OCI-LY3 (cell line): Measurements from ENCODE around the gene AHR.

Experiments used
- H2AFZ ChIP-seq: fragments of 200-600, 300-600 bp; shearing (Covaris generic); 2 replicates; pipeline ENCODE4 v1.6.0; 2014; ENCODE audit warnings: antibody characterized with exemption, low read depth, low read length
- H3K27ac ChIP-seq: fragments of 200-600, 300-600 bp; sonication (generic); 2 replicates; pipeline ENCODE4 v1.5.1; 2014; ENCODE audit warnings: mild to moderate bottlenecking, low read length, moderate library complexity, mixed read lengths
- H3K27me3 ChIP-seq: fragments of 200-600, 300-600 bp; sonication (generic); 2 replicates; pipeline ENCODE4 v1.6.1; 2014; ENCODE audit warnings: low read depth, low read length, mixed read lengths
- H3K36me3 ChIP-seq: fragments of 200-600, 300-600 bp; sonication (generic); replicated peaks from 2 replicates; pipeline ENCODE3; 2014; ENCODE audit warnings: low read depth, low read length, mixed read lengths
- H3K4me1 ChIP-seq: fragments of 300-600, 200-600 bp; sonication (generic); 2 replicates; pipeline ENCODE4 v1.6.1; 2014; ENCODE audit warnings: low read length, mixed read lengths
- H3K4me2 ChIP-seq: fragments of 200-600, 300-600 bp; sonication (generic); 2 replicates; pipeline ENCODE4 v1.6.1; 2014; ENCODE audit warnings: low read length, mixed read lengths
- H3K4me3 ChIP-seq: fragments of 300-600, 200-600 bp; sonication (generic); 2 replicates; pipeline ENCODE4 v1.5.1; 2014; ENCODE audit warnings: antibody characterized with exemption, mild to moderate bottlenecking, low read length, moderate library complexity
- H3K79me2 ChIP-seq: fragments of 300-600, 200-600 bp; shearing (Covaris generic); 2 replicates; pipeline ENCODE4 v1.6.1; 2014; ENCODE audit warnings: mild to moderate bottlenecking, low read length, mixed read lengths
- H3K9ac ChIP-seq: fragments of 300-600, 200-600 bp; shearing (Covaris generic); 2 replicates; pipeline ENCODE4 v1.6.0; 2014; ENCODE audit warnings: mild to moderate bottlenecking, low read length, moderate library complexity
- H3K9me3 ChIP-seq: fragments of 200-600, 300-600 bp; shearing (Covaris generic); 2 replicates; pipeline ENCODE4 v1.6.1; 2014; ENCODE audit warnings: low read length, mixed read lengths; ENCODE audit not compliant: insufficient read depth
- H4K20me1 ChIP-seq: fragments of 200-600, 300-600 bp; sonication (generic); 2 replicates; pipeline ENCODE4 v1.6.1; 2016; ENCODE audit warnings: low read length, mixed read lengths; ENCODE audit not compliant: insufficient read depth
- CTCF ChIP-seq: fragments of 200-600, 300-600 bp; sonication (generic); IDR thresholded peaks from 2 replicates; pipeline ENCODE4 v1.5.1; 2014; ENCODE audit warnings: antibody characterized with exemption, low read length, low read depth
- EZH2phosphoT487 ChIP-seq: fragments of 200-600 bp; shearing (Covaris generic); IDR thresholded peaks from 2 replicates; pipeline ENCODE4 v1.6.1; 2018; ENCODE audit warnings: antibody characterized with exemption, mixed run types, low read depth

AHR gene

DNA sequence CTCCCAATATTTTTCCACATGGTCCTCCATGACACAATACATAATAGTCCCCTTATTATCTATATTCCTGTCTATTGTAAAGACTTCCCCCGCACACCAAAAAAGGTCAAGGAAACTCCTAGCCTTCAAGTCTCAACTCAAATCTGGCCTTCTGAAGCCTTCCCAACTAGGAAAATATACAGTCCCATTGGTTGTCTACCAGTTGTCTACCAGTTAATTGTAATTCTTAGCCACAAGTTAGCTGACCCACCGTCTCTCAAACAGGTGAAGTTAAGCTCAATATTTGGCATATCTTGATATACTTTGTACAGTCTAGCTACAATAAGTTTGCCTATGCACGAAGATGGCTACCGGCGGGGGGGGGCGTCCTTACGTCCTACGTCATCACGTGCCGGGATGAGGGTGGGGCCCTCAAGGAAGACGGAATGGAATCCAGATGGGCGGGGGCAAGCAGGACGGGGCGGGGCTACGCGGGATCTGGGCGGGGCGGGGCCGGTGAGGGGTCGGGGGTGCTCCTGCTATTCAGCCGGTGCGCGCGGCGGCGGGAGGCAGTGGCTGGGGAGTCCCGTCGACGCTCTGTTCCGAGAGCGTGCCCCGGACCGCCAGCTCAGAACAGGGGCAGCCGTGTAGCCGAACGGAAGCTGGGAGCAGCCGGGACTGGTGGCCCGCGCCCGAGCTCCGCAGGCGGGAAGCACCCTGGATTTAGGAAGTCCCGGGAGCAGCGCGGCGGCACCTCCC lies at the start of gene AHR:
AHR (plus strand) TSS at position 551 of the 738 bp plus-strand sequence. CDS start 613 bp downstream, outside the sequence.
- Histone ChIP-seq H3K9ac (peak within 1 kb of the TSS; percentile 96), H2AFZ (peak within 1 kb of the TSS; percentile 87), H3K27me3 (no peaks in the 10 kb centered on the region), H3K27ac (peak within 1 kb of the TSS; percentile 92), H4K20me1 (peaks cover 29% of the 10 kb centered on the region), H3K9me3 (no peaks in the 10 kb centered on the region), H3K4me1 (peaks cover 15% of the 10 kb centered on the region), H3K79me2 (peaks cover 54% of the 10 kb centered on the region), H3K4me2 (peak within 1 kb of the TSS; percentile 83), H3K36me3 (peaks cover 11% of the 10 kb centered on the region), H3K4me3 (peak within 1 kb of the TSS; percentile 98)
- TF ChIP-seq CTCF (no peak), EZH2phosphoT487 (no peak)

DNA sequence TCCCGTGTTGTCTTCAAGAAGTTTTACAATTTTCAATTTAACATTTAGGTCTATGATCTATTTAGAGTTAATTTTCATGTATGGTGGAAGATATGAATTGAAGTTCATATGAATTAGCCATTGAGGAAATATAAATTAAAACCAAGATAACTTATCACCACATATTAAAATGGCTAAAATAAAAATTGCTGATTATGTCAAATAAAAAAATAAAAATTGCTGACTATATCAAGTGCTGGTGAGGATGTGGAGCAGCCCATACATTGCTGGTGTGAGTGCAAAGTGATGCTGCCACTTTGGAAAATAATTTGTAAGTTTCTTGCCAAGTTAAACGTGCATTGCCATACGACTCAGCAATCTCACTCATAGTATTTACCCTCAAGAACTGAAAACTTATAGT lies 44.6 kb upstream of the AHR start:
- H4K20me1 ChIP-seq: no peaks in the 10 kb centered on the region
- no peak overlapping the region for H3K4me2 ChIP-seq
- peaks cover 31% of the 10 kb centered on the region for H3K4me1 ChIP-seq
- H3K36me3 ChIP-seq: no peaks in the 10 kb centered on the region
- no peaks in the 10 kb centered on the region for H3K79me2 ChIP-seq
- no peak overlapping the region for H2AFZ ChIP-seq
- no peak overlapping the region for H3K9ac ChIP-seq
- H3K9me3 ChIP-seq: no peaks in the 10 kb centered on the region
- H3K27me3 ChIP-seq: no peaks in the 10 kb centered on the region
- no peak overlapping the region for H3K27ac ChIP-seq
- no peak for TF ChIP-seq CTCF
- TF ChIP-seq EZH2phosphoT487: no peak
- no peak overlapping the region for H3K4me3 ChIP-seq

- Histone ChIP-seq H3K4me1 (peaks cover 45% of the 10 kb centered on the region), H3K9me3 (no peaks in the 10 kb centered on the region), H3K9ac (peak overlapping the region; percentile 31; the same call in 1 of the 2 replicates), H3K27me3 (no peaks in the 10 kb centered on the region), H3K36me3 (no peaks in the 10 kb centered on the region), H2AFZ (no peak overlapping the region), H3K27ac (peak overlapping the region; percentile 51), H3K4me3 (no peak overlapping the region), H3K79me2 (no peaks in the 10 kb centered on the region), H4K20me1 (no peaks in the 10 kb centered on the region), H3K4me2 (peak overlapping the region; percentile 51)
- TF ChIP-seq CTCF: no peak
- no peak for TF ChIP-seq EZH2phosphoT487
These were observed 42.5 kb upstream of the AHR start for GRCh38 chr7:17255926-17256325.

DNA sequence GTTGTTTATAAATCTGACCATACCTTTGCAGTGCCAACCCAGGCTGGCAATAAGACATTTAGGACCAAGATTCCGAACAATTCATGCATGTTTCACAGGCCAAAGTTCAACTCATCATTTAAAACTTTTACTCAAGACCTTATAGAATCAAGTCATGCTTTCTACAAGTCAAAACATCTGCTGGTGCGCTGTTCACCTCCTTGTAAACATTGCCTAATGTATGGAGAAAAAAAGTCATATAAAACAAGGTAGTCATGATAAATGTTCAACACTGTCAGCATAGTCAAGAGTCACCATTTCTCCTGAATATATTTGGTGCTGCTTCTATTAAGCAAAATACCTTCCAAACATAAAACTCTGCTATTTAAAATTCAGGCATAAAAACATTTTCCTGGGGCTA lies 42.1 kb upstream of the AHR start:
- Histone ChIP-seq H3K4me3 (no peak overlapping the region), H3K27me3 (no peaks in the 10 kb centered on the region), H3K79me2 (no peaks in the 10 kb centered on the region), H3K36me3 (no peaks in the 10 kb centered on the region), H3K9me3 (no peaks in the 10 kb centered on the region), H2AFZ (no peak overlapping the region), H3K9ac (no peak overlapping the region), H3K27ac (peak overlapping the region; percentile 51; the same call in 1 of the 2 replicates), H3K4me1 (peaks cover 49% of the 10 kb centered on the region), H4K20me1 (no peaks in the 10 kb centered on the region), H3K4me2 (peak overlapping the region; percentile 51)
- TF ChIP-seq EZH2phosphoT487 (no peak), CTCF (no peak)
